ENCODE measurements around the gene KDM4C. TPM values are rescaled to one million over a fixed set of nuclear protein-coding genes. Genes with fewer than 3 reads are reported as not detected.

Gene KDM4C
- total RNA-seq, 1 experiment from 2014 or later: 4.8 TPM

DNA sequence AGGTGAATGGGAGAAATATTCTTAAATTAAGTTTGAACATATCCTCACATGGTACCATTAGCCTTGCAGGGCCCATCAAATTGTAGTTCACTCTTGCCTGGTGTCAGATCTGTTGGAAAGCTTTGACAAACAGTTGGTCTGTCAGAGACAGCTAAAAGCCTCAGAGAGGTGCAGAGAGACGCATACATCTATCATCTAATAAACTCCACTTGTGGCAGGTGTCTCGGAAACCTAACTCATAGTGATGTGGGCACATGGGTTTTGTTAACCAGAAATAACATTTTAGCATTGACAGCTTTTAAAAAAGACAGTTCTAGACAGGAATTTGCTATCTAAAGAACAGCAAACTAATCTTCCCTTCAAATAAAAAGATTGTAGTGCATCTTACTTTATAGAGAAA, 315.9 kb downstream of the KDM4C start:
- Histone ChIP-seq H3K4me3 (ENCODE audit: low read depth, low read length, poor library complexity, severe bottlenecking) (no peak overlapping the region), H3K36me3 (ENCODE audit: insufficient read depth, low read length, poor library complexity, severe bottlenecking) (no peaks in the 10 kb centered on the region), H3K27me3 (replicated peaks; ENCODE audit: insufficient read depth, low read depth, low read length, poor library complexity) (no peaks in the 10 kb centered on the region), H3K4me1 (ENCODE audit: insufficient read depth, low read length, poor library complexity, severe bottlenecking) (no peaks in the 10 kb centered on the region), H3K9me3 (ENCODE audit: low read depth, low read length, poor library complexity, severe bottlenecking) (no peaks in the 10 kb centered on the region), H3K27ac (ENCODE audit: low read depth, low read length, poor library complexity, severe bottlenecking) (no peak overlapping the region)
- intact Hi-C loops (cut with micrococcal nuclease; ENCODE audit: unreplicated experiment): no loop called here
- no peak for TF ChIP-seq EZH2 (IDR thresholded peaks at IDR 0.05; ENCODE audit: borderline replicate concordance, low read depth, low read length, poor library complexity, severe bottlenecking)
- TF ChIP-seq, protein P1, sequence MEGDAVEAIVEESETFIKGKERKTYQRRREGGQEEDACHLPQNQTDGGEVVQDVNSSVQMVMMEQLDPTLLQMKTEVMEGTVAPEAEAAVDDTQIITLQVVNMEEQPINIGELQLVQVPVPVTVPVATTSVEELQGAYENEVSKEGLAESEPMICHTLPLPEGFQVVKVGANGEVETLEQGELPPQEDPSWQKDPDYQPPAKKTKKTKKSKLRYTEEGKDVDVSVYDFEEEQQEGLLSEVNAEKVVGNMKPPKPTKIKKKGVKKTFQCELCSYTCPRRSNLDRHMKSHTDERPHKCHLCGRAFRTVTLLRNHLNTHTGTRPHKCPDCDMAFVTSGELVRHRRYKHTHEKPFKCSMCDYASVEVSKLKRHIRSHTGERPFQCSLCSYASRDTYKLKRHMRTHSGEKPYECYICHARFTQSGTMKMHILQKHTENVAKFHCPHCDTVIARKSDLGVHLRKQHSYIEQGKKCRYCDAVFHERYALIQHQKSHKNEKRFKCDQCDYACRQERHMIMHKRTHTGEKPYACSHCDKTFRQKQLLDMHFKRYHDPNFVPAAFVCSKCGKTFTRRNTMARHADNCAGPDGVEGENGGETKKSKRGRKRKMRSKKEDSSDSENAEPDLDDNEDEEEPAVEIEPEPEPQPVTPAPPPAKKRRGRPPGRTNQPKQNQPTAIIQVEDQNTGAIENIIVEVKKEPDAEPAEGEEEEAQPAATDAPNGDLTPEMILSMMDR (conservative IDR thresholded peaks at IDR 0.05; ENCODE audit: low read depth, low read length): no peak
- BruUV-seq (replicated peaks): no TSS peak
- DNase-seq (ENCODE audit: low spot score): no peak
- POLR2A ChIA-PET (ENCODE audit: low non-redundant PET): no interaction called here
- CTCF ChIA-PET: no interaction called here

DNA sequence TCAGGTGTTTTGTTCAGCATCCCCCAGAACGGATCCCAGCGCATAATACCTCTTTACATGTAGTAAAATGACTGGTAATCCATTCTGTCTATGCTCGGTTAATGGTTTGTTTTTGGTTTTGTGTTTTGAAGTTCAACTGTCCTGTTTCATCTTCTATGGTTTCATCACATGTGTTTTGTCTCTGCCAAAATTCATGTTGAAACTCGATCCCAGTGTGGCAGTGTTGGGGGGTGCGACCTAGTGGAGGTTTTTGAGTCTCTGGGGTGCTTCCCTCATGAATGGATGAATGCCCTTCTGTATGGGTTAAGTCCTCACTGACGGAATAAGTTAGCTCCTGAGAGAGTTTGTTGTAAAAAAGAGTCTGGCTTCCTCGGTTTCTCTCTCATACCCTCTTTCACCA, 317.4 kb downstream of the KDM4C start:
- CTCF ChIA-PET: no interaction called here
- POLR2A ChIA-PET (ENCODE audit: low non-redundant PET): no interaction called here
- H3K4me1 ChIP-seq (ENCODE audit: insufficient read depth, low read length, poor library complexity, severe bottlenecking): no peaks in the 10 kb centered on the region
- no peaks in the 10 kb centered on the region for H3K36me3 ChIP-seq (ENCODE audit: insufficient read depth, low read length, poor library complexity, severe bottlenecking)
- no peak for DNase-seq (ENCODE audit: low spot score)
- no peak overlapping the region for H3K4me3 ChIP-seq (ENCODE audit: low read depth, low read length, poor library complexity, severe bottlenecking)
- H3K27me3 ChIP-seq (replicated peaks; ENCODE audit: insufficient read depth, low read depth, low read length, poor library complexity): no peaks in the 10 kb centered on the region
- intact Hi-C loops (cut with micrococcal nuclease; ENCODE audit: unreplicated experiment): no loop called here
- no peak for TF ChIP-seq EZH2 (IDR thresholded peaks at IDR 0.05; ENCODE audit: borderline replicate concordance, low read depth, low read length, poor library complexity, severe bottlenecking)
- TF ChIP-seq, protein P1 (conservative IDR thresholded peaks at IDR 0.05; ENCODE audit: low read depth, low read length): no peak
- H3K9me3 ChIP-seq (ENCODE audit: low read depth, low read length, poor library complexity, severe bottlenecking): no peaks in the 10 kb centered on the region
- H3K27ac ChIP-seq (ENCODE audit: low read depth, low read length, poor library complexity, severe bottlenecking): no peak overlapping the region
- BruUV-seq (replicated peaks): no TSS peak

DNA sequence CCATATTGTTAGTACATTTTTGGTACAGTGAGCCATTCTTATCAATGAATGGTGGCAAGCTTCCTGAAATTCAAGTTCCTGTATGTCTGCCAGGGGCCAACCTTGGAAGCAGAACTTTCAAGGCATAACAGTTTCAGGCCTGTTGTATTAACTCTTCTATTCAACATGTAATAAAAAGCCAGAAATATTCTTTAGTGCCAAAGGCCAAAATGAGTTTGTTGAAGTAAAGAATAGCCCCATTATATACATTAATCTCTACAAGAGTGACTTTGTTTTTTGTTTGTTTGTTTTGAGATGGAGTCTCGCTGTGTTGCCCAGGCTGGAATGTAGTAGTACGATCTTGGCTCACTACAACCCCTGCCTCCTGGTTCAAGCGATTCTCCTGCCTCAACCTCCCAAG, 321.3 kb downstream of the KDM4C start:
- Histone ChIP-seq H3K27ac (ENCODE audit: low read depth, low read length, poor library complexity, severe bottlenecking) (no peak overlapping the region), H3K4me1 (ENCODE audit: insufficient read depth, low read length, poor library complexity, severe bottlenecking) (no peaks in the 10 kb centered on the region), H3K36me3 (ENCODE audit: insufficient read depth, low read length, poor library complexity, severe bottlenecking) (no peaks in the 10 kb centered on the region), H3K4me3 (ENCODE audit: low read depth, low read length, poor library complexity, severe bottlenecking) (no peak overlapping the region), H3K27me3 (replicated peaks; ENCODE audit: insufficient read depth, low read depth, low read length, poor library complexity) (no peaks in the 10 kb centered on the region), H3K9me3 (ENCODE audit: low read depth, low read length, poor library complexity, severe bottlenecking) (no peaks in the 10 kb centered on the region)
- no peak for TF ChIP-seq EZH2 (IDR thresholded peaks at IDR 0.05; ENCODE audit: borderline replicate concordance, low read depth, low read length, poor library complexity, severe bottlenecking)
- TF ChIP-seq, protein P1 (conservative IDR thresholded peaks at IDR 0.05; ENCODE audit: low read depth, low read length): no peak
- ChIA-PET CTCF (no interaction called here), POLR2A (ENCODE audit: low non-redundant PET) (no interaction called here)
- intact Hi-C loops (cut with micrococcal nuclease; ENCODE audit: unreplicated experiment): no loop called here
- DNase-seq (ENCODE audit: low spot score): no peak
- BruUV-seq (replicated peaks): no TSS peak
